ENCODE measurements around the gene FAM227B. TPM values are rescaled to one million over a fixed set of nuclear protein-coding genes. Genes with fewer than 3 reads are reported as not detected.
"Not testable (repeated sequence)": the region's sequence is repeated elsewhere in the genome, so short reads cannot be mapped to it uniquely, and the experiment has no call there.

FAM227B gene
- total RNA-seq, 1 donor from 2014 or later: 18.5 TPM

GRCh38 chr15:49556437-49556836 lies 64.2 kb downstream of the FAM227B start:
- H3K27me3 ChIP-seq (ENCODE audit: low read depth): no peaks in the 10 kb centered on the region
- no peak overlapping the region for H3K4me3 ChIP-seq
- H3K27ac ChIP-seq (replicated peaks): no peak overlapping the region
- no peak for DNase-seq
- H3K4me1 ChIP-seq: no peaks in the 10 kb centered on the region
- peaks cover 58% of the 10 kb centered on the region for H3K9me3 ChIP-seq (replicated peaks)
- intact Hi-C loops (cut with micrococcal nuclease): no loop called here
- no peak for TF ChIP-seq CTCF (IDR thresholded peaks at IDR 0.05; ENCODE audit: borderline replicate concordance)
- H3K36me3 ChIP-seq: peaks cover 4% of the 10 kb centered on the region

GRCh38 chr15:49550342-49550741 lies 70.3 kb downstream of the FAM227B start:
- H3K27me3 ChIP-seq (ENCODE audit: low read depth); intact Hi-C loops (cut with micrococcal nuclease); H3K4me3 ChIP-seq; H3K36me3 ChIP-seq; H3K4me1 ChIP-seq; DNase-seq; H3K27ac ChIP-seq (replicated peaks): not testable (repeated sequence)
- peaks cover 22% of the 10 kb centered on the region for H3K9me3 ChIP-seq (replicated peaks)

GRCh38 chr15:49538520-49538919 lies 82.1 kb downstream of the FAM227B start:
- Histone ChIP-seq H3K9me3 (replicated peaks) (peaks cover 55% of the 10 kb centered on the region), H3K4me1 (no peaks in the 10 kb centered on the region), H3K27me3 (ENCODE audit: low read depth) (no peaks in the 10 kb centered on the region), H3K27ac (replicated peaks) (no peak overlapping the region), H3K4me3 (no peak overlapping the region), H3K36me3 (peaks cover 7% of the 10 kb centered on the region)
- no peak for DNase-seq
- TF ChIP-seq CTCF (IDR thresholded peaks at IDR 0.05; ENCODE audit: borderline replicate concordance): no peak
- intact Hi-C loops (cut with micrococcal nuclease): no loop called here

- Histone ChIP-seq H3K4me1 (no peaks in the 10 kb centered on the region), H3K27ac (replicated peaks) (no peak overlapping the region), H3K4me3 (no peak overlapping the region), H3K27me3 (ENCODE audit: low read depth) (no peaks in the 10 kb centered on the region), H3K36me3 (no peaks in the 10 kb centered on the region), H3K9me3 (replicated peaks) (peaks cover 24% of the 10 kb centered on the region)
- intact Hi-C loops (cut with micrococcal nuclease): no loop called here
- TF ChIP-seq CTCF (IDR thresholded peaks at IDR 0.05; ENCODE audit: borderline replicate concordance): no peak
- DNase-seq: no peak
Observed at GRCh38 chr15:49530092-49530491, 90.5 kb downstream of the FAM227B start.

GRCh38 chr15:49528289-49528688 lies 92.3 kb downstream of the FAM227B start:
- H3K4me1 ChIP-seq: no peaks in the 10 kb centered on the region
- DNase-seq: no peak
- no peak overlapping the region for H3K27ac ChIP-seq (replicated peaks)
- intact Hi-C loops (cut with micrococcal nuclease): no loop called here
- peaks cover 13% of the 10 kb centered on the region for H3K9me3 ChIP-seq (replicated peaks)
- H3K4me3 ChIP-seq: no peak overlapping the region
- no peaks in the 10 kb centered on the region for H3K36me3 ChIP-seq
- TF ChIP-seq CTCF (IDR thresholded peaks at IDR 0.05; ENCODE audit: borderline replicate concordance): no peak
- no peaks in the 10 kb centered on the region for H3K27me3 ChIP-seq (ENCODE audit: low read depth)

GRCh38 chr15:49521802-49522201 lies 98.8 kb downstream of the FAM227B start:
- DNase-seq: no peak
- Histone ChIP-seq H3K27ac (replicated peaks) (no peak overlapping the region), H3K27me3 (ENCODE audit: low read depth) (no peaks in the 10 kb centered on the region), H3K4me1 (no peaks in the 10 kb centered on the region), H3K4me3 (no peak overlapping the region), H3K9me3 (replicated peaks) (peaks cover 21% of the 10 kb centered on the region), H3K36me3 (no peaks in the 10 kb centered on the region)
- intact Hi-C loops (cut with micrococcal nuclease): no loop called here
- peak; percentile 27 for TF ChIP-seq CTCF (IDR thresholded peaks at IDR 0.05; ENCODE audit: borderline replicate concordance)

- H3K4me1 ChIP-seq; H3K27ac ChIP-seq (replicated peaks); H3K4me3 ChIP-seq; H3K9me3 ChIP-seq (replicated peaks); H3K36me3 ChIP-seq; DNase-seq; intact Hi-C loops (cut with micrococcal nuclease); H3K27me3 ChIP-seq (ENCODE audit: low read depth): not testable (repeated sequence)
Observed at GRCh38 chr15:49512739-49513138, 107.9 kb downstream of the FAM227B start.
